Mucosa of gallbladder (tissue), 1 donor: ENCODE measurements around the gene TMEM178B. TPM values are rescaled to one million over a fixed set of nuclear protein-coding genes. Genes with fewer than 3 reads are reported as not detected.
"Not testable (repeated sequence)": the region's sequence is repeated elsewhere in the genome, so short reads cannot be mapped to it uniquely, and the experiment has no call there.

Experiments used
- DNase-seq: peaks from one replicate; pipeline ENCODE4 v3.0.0-alpha.2; 2020; ENCODE audit warnings: low spot score
- total RNA-seq: library from RNA; stranded (reverse); gene quantifications from one replicate; pipeline ENCODE4 v1.2.1, GENCODE V29; 2021
- donor health status: DM: no; HTN: no; CAD: no.

The TMEM178B gene
- total RNA-seq, 1 donor from 2014 or later = 3.5 TPM

DNA sequence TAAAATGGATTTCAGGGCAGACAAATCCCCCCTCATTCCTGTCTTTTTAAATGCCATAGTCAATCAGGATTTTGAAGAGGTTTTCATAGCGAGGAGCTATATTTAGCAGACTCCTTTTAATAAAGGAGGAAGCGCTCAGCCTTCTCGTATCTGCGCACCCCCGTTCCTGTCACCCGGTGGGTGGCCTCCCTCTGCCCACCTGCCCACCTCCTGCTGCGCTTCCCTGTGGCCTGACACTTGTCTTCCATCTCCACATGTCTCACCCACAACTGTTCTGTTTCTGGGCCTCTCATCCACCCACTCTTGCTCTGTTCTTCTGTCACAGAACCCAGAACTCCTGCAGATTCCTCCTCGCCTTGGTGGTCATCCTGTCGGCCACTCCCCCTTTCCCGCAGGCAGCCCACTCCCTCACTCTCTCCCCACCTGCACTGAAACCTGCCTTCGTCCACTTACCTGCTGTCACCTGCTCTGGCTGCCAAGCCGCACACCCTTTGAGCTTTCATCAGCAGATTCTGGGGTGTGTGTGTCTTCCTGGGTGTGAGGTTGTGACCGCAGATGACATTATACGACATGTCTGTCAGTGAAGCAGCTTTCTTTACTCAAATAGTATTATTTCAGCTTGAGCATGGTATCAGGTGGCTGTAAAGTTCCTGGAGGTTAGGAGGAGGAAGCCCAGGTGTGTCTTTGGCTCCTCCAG is 313.8 kb downstream of the TMEM178B start:
- DNase-seq = no peak

DNA sequence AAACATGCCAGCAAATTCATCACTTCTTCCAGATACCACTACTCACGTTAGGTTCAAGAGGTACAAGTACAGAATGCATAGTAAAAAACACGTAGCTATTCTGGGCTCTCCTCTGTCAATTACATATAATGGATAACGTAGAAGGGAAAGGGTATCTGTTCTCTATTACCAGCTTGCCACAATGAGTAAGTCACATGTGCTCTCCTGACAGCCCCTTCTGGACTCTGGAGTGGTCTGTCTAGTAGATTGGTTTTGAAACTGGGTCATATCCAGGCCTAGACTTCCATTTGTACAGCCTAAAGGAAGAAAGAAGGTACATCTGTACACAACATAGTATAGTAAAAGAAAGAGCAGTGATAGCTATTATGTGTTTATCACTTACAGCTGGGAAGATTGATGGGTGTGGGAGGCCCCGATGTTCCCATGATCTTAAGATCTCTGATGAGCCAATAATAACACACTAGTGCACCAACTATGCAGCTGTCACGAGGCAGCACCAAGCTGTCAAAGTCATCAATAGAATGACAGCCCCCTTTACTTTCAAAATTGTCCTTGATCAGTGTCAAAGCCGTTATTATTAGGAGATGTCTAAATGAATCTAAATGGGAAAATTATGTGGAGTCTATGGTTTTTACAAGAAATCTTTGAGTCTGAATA is 315.4 kb downstream of the TMEM178B start:
- DNase-seq = no peak

DNA sequence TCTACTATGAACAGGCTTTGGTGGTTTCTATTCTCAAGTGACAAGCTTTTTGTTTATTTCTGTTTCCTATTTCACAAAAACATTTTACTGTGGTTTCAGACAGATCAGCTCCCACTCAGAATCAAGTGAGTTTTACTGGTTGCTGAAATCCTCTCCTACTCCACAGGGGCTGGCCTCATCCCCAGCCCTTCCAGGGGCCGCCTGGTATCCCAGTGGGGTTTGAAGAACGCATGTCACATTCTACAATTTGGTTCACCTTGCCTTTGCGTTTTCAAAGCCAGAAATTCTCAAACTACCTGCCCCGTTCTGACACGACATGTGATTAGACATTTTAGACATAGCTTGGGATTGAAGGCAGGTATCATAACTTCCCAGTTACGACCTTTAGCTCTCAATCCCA is 316.5 kb downstream of the TMEM178B start:
- DNase-seq = no peak

DNA sequence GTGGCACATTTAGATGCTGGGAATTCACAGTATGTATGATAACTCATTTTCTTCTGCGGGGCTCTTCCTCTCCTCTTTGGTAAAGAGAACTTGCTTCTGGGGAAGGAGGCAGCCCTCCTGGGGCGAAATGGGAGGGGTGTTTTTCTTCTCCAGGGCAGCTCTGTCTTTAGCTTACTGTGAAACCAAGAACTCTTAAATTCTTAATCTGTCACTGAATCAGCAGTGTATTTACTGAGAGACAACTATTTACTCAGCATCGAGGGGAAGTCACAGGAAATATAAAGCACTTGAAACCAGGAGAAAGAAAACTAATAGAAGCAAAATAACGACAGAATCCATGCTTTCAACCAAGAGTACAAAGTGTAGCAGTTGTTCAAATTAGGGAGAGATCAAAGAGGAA is 319.2 kb downstream of the TMEM178B start:
- DNase-seq = no peak

DNA sequence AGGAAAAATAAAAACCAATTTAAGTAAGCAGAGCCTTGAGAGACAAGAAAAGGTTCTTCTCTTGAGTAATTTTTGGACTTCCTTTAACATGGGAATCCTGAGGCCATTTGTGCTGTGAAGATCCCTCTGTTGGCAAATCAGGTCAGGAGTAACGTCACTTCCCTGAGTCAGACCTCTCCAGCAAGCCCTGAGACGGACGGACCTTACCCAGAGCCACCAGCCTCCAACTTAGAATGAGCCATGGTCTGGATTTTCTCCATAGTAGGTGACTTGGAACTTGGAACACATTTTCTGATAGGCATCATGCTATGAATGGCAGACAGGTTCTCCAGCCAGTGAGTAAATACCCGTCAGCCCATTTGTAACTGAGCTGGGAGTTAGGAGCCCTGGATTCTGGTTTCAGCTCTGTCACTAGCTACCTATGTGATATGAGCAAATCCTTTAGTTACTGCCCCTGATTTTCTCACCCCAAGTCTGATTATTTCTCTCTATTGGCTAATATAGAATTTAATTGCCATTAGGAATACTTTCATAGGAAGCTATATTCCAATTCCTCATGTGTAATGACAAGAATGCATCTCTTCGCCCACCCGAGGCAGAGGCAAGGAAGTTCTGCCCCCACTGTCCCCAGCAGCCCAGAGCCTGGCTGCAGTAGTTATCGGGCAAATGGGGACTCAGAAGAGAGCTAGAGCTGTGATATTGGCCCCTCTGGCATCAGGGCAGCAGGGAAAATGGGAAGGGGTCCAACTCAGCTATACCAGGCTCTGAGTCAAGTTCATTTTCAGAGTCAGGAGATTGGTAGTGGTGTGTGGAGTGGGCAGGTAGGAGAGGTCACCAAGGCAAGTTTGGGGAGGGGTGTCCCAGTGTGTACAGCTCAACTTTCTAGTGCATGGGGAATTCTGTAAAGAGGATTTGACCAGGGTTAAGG is 323.6 kb downstream of the TMEM178B start:
- no peak for DNase-seq

DNA sequence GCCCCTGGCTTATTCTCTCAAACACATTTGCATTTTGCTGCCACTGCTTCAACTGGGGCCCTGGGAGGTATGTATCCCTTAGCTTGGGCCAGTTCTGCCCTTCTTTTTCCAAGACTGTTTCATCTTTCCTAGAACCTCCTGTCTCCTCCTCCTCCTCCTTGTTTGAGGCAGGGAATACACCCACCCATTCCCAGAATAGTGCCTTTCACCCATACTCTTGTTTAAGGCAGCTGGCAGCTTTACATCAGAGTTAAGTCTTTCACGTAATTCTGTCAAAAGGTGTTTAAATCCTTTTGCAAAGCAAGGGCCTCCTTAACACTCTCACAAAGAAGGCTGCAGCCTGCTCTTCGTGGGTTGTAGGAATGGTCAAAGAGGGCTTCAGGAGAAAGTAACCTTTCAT is 326.5 kb downstream of the TMEM178B start:
- no peak for DNase-seq

DNA sequence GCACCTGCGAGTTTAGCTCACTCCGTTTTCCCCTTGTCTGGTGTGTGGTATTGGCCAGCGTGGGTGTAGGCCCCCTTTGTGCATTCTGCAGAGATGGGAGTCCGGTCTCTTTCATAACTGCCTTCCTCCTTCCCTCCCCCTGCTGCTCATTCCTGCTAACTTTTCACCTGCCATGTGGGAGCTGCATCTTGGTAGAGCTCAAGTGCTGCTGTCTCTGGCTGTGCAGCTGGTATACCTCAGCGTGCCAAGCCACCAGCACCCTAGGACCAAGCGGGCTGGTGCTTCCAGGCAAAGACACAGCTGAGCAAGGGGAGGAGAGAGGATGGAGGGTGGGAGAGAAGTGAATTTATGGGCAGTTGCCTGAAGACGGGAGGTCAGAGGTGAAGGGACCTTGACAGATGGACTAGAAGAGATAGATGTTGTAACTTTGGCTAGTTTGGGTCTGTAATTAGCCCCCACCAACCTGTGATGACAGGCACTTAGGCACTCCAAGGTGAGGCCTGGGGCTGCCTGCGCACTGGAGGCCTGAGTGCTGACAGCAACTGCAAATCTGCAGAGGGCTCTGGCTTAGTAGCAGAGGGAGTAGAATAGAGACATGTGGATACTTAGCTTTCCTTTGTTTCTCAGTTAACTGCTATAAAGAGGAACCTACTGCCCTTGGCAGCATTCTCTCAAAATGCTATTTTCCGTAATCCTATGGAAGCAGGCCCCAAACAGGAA is 328.6 kb downstream of the TMEM178B start:
- DNase-seq = no peak

DNA sequence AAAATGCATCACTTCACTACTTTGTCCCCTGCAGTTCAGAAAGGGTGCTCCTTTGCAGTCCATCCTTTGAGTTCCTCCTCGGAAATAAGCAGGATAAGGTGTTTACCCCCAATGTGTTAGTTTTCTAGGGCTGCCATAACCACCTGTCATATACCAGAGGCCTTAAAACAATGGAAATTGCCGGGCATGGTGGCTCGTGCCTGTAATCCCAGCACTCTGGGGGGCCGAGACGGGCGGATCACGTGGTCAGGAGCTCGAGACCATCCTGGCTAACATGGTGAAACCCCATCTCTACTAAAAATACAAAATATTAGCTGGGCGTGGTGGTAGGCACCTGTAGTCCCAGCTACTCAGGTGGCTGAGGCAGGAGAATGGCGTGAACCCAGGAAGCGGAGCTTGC is 330.0 kb downstream of the TMEM178B start:
- not testable (repeated sequence) for DNase-seq

DNA sequence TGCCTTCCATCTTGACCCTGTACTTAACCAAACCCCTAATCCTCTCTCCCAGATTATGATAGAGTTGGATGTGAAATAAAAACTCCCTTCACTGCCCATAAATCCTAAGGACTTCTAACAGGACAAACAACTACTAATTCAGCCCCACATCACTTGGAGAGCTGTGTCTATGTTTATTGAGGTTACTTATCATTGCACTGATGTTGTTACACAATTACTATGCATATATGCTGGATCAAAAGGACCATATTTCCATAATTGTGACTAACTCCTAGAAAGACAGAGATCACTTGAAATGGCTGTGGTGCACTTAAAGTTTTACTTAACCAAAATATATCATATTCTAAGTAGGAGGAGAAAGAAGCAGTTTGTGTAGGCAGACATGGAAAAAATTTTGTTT is 332.5 kb downstream of the TMEM178B start:
- no peak for DNase-seq

DNA sequence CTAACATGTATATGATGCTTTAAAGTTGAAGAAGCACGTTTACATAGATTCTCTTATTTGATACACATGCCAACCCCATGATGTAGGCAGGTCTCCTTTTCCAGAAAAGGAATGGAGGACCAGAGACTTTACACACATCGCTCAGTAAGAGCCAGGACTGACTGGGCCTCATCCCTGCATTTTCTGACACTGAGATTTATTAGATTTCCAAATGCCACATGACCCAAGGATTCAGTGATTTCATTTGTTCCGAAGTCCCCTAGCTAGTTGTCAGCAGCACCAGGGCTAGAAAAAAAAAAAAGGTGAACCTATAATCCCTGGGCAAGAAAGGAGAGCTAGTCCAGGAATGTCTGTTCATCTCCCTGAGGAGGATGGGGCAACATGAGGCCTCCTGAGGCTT is 334.0 kb downstream of the TMEM178B start:
- DNase-seq = no peak

DNA sequence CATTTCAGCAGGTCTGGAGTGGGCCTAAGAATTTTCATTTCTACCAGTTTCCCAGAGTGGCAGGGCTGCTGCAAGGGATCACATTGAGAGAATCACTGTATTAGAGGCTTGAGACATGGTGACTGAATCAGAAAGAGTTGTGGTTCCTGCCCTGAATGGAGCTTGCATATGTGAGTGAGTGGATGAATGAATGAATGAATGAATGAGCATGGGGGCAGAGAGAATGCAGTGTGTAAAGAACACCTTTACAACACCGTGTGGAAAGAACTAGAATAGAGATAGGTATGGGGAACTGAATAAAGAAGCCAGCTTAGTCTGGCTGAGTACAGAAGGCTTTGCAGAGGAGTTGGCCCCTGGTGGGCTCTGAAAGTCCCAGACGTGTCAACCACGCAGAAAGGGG is 334.6 kb downstream of the TMEM178B start:
- DNase-seq = no peak

DNA sequence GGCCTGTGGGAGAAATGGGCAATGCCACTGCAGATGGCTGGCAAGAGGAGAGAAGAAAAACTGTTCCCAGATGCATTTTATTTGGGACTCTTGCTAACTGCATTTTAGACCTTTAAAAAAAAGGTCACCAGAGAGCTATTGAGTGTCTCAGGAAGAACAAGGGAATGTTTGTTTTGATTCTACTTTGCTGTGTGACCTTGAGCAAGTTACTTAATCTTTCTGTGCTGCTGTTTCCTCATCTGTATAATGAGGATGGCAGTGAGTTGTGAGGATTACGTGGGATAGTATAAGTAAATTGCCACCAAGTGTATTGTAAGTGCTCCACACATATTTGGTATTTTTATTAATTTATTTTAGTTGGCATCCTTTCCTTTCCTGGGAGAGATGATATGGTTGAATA is 335.4 kb downstream of the TMEM178B start:
- DNase-seq = no peak

DNA sequence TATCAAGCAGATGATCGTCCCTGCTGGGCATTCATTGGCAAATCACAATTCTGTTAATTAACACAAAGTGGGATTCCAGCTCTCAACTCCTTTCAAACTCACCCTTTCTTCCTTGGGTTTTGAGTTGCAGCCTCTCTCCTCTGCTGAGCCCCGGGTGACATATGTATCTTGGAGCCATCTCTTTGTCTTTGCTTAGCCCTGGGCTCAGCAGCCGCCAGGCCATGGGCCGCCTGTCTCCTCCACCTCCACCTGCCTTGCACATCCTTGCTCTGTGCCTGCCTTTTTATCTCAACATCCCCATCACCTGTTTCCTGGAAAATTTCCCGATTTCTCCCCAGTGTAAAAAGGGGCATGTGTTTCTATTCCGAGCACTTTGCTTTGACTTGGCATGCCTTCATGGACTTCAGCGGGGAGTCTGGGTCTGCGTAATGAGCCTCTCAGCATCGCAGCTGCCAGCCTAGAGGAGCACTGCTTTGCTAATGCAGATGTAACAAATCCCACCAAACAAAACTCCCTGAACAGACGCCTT is 336.0 kb downstream of the TMEM178B start:
- no peak for DNase-seq

DNA sequence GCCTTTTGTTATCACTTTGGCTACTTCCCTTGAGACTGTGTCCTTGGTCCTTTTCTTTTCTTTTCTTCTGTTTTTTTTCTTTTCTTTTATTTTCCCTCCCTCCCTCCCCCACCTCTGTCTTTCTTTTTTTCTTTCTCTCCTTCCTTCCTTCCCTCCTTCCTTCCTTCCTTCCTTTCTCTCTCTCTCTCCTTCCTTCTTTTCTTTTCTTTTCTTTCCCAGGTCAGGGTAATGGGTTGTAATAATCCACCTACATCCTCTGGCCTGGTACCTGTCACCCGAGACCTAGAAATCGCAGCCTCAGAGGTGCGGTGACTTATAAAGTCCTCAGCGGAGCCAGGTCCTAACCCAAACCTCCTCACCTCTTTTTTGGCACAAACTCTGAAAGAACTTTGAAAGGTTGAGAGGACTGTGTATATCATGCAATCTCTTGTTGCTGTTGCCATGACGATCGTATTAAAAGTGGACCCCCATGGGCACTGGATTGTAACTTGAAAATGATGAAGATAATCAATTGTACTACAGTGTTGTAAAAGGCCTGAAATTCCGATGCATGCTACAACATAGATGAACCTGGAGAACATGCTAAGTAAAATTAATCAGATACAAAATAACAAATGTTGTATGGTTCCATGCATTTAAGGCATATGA is 336.6 kb downstream of the TMEM178B start:
- no peak for DNase-seq

DNA sequence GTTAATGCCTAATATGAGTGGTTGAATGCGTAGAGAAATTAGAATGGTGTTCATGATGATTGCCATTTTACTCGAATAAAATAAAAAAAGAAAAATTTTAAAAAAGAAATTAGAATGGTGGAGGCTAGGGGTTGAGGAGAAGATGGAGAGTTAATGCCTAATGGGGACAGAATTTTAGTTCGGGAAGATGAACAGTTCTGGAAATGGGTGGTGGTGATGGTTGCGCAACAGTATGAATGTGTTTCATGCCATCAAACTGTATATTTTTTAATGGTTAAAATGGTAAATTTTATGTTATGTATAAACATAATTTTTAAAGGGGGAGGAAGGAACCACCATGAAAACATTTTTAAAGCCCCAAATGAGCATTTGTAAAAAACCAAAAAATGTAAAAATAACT is 337.3 kb downstream of the TMEM178B start:
- no peak for DNase-seq

DNA sequence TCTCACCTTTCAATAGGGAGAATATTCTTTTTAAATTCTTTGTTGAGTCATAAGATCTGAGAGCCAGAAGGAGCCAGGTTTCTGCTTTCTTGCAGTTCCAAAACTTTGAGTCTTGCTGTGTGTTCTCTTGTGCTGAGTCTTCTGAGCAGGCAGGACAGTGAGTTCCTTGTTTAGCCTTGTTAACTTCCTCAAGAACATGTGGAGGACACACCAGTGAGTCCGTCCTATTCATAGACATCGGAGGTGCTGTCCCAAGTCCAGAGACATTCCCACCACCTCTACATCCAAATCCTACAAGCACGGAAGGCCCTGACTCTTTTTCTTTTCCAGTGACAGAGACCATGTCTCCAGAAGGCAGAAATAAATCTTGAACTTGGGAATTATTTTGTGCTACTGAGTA is 342.1 kb downstream of the TMEM178B start:
- DNase-seq = no peak

DNA sequence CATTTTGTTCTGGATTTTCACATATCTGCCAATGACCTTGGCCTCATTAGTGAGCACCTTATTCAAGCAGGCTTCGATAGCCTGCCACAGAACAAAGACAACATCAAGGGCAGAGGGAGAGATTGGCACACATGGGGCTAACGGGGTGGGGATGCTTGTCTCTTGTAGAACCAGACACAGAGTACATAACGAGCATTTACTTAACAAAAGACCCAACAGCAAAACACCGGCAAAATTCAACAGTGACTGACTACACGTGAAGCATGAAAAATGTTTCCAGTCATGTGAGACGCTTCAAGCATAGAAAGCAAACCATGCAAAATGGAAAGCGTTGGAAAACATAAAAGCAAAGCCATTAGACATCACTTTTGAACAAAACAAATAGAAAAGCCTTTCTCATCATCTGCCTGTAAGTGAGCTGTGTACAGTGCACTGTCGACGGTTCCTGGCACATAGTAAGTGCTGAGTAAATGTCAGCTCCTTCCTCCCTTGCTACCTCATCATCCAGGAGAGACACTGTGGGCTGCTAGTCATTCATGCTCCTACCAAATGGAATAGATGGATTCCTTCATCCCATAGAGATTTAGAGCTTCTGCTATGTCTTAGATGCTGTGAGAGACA is 342.9 kb downstream of the TMEM178B start:
- DNase-seq = no peak

DNA sequence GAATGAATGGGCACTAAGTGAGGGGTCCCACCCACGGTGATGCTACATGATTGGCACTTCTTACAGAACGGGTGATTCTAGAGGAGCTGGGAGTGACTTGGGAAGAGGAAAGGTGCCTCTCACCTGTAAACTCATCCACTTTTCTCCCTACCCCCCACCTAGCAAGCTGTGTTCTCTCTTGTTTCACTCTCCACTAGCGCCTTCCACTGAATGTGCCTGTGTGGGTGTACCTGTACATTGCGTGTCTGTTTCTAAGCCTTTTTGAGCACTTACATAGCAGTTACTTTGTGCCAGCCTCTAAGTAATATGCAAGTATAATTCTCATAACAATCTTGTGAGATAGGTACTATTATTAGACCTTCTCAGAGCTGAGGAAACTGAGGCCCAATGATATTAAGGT is 343.6 kb downstream of the TMEM178B start:
- no peak for DNase-seq

DNA sequence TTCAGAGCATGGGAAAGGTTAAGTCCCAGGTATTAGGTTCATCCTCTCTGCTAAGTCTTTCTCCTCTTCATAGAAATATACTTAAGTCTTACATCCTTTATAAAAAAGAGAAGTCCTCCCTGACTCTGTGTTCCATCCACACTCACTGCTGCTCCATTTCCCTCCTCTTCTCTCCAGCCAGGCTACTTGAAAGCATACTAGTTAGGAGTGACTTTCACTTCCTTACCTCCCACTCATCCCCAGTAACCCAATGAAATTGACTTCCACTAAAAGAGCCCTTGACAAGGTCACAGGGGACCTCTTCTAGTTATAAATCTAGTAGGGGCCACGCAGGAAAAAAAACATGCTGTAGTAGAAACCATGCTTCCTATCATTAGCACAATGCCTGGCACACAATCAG is 344.2 kb downstream of the TMEM178B start:
- no peak for DNase-seq

DNA sequence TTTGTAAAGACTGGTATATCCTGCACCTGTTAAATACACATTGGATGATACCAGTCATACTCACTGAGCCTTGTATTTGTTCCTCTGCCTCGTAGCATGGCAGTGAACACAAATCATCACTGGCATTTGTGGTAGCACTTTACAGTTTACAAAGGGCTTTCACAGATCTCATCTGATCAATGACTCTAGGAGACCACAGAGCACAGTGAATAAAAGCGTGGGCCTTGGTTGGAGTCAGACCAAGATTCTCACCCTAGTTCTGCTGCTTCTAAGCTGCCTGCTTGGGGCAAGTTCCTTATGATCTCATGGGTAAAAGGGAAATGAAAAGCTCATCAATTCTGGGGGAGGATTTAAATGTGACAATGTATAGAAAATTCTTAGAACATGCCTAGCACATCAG is 347.4 kb downstream of the TMEM178B start:
- no peak for DNase-seq

DNA sequence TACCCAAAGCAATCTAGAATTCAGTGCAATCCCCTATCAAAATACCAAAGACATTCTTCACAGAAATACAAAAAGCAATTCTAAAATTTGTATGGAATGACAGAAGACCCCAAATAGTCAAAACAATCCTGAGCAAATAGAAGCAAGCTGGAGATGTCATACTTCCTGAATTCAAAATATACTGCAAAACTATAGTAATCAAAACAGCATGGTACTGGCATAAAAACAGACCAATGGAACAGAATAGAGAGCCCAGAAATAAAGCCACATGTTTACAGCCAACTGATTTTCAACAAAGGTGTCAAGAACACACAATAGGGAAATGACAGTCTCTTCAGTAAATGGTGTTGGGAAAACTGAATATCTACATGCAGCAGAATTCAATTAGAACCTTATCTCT is 353.3 kb downstream of the TMEM178B start:
- no peak for DNase-seq
